MCF 10A (cell line): ENCODE measurements around the gene GUCA1A. TPM values are rescaled to one million over a fixed set of nuclear protein-coding genes. Genes with fewer than 3 reads are reported as not detected.
"Not testable (repeated sequence)": the region's sequence is repeated elsewhere in the genome, so short reads cannot be mapped to it uniquely, and the experiment has no call there.

Source experiments
- BruUV-seq: library from RNA; stranded (reverse); fragments of 400-500 nt; replicated peaks from 2 replicates; lab custom pipeline; 2021; lab: Mats Ljungman, UMichigan
- CTCF ChIA-PET: fragments of 300-600 bp; sonication (Branson Sonifier 250); formaldehyde crosslinking; extraction: SDS; loops from one replicate; lab custom pipeline; 2021; ENCODE audit warnings: antibody characterized with exemption, inconsistent platforms; lab: Yijun Ruan, JAX
- POLR2A ChIA-PET: fragments of 300-600, 350-650 bp; sonication (Branson Sonifier 250); formaldehyde crosslinking; extraction: SDS; loops from one replicate; lab custom pipeline; 2020; ENCODE audit warnings: antibody characterized with exemption, inconsistent platforms; lab: Yijun Ruan, JAX
- DNase-seq: peaks from one replicate; pipeline ENCODE4 v3.0.0-alpha.2; 2018; ENCODE audit not compliant: unreplicated experiment
- H3K27ac Mint-ChIP-seq: one replicate; pipeline ENCODE4 v1.8.0; 2022; ENCODE audit warnings: mild to moderate bottlenecking, low read depth, mixed read lengths; ENCODE audit not compliant: unreplicated experiment
- H3K27me3 Mint-ChIP-seq: one replicate; pipeline ENCODE4 v1.8.0; 2022; ENCODE audit warnings: mixed read lengths; ENCODE audit not compliant: insufficient read depth, unreplicated experiment
- H3K36me3 Mint-ChIP-seq: one replicate; pipeline ENCODE4 v1.8.0; 2022; ENCODE audit warnings: mild to moderate bottlenecking, moderate library complexity, mixed read lengths; ENCODE audit not compliant: insufficient read depth, unreplicated experiment
- H3K4me1 Mint-ChIP-seq: one replicate; pipeline ENCODE4 v1.8.0; 2022; ENCODE audit warnings: mixed read lengths; ENCODE audit not compliant: insufficient read depth, unreplicated experiment
- H3K4me3 Mint-ChIP-seq: one replicate; pipeline ENCODE4 v1.8.0; 2022; ENCODE audit warnings: mild to moderate bottlenecking, moderate library complexity, mixed read lengths; ENCODE audit not compliant: unreplicated experiment
- H3K9me3 Mint-ChIP-seq: one replicate; pipeline ENCODE4 v1.8.0; 2022; ENCODE audit warnings: mixed read lengths; ENCODE audit not compliant: unreplicated experiment
- intact Hi-C: fragments of 100-400 bp; cut with micrococcal nuclease; formaldehyde crosslinking; loops from 2 replicates; pipeline ENCODE4 v1.14.1; 2022
- total RNA-seq: library from RNA; stranded (reverse); gene quantifications from 2 replicates; pipeline ENCODE4 v1.2.3, GENCODE V29; 2022
- TF ChIP-seq, protein P1 (sequence below): fragments of 200-600 bp; IDR thresholded peaks from one replicate; pipeline ENCODE4 v1.8.0; 2022; ENCODE audit warnings: antibody characterized with exemption, mild to moderate bottlenecking; ENCODE audit not compliant: unreplicated experiment

GUCA1A gene
- total RNA-seq, 1 experiment from 2014 or later: not detected

DNA sequence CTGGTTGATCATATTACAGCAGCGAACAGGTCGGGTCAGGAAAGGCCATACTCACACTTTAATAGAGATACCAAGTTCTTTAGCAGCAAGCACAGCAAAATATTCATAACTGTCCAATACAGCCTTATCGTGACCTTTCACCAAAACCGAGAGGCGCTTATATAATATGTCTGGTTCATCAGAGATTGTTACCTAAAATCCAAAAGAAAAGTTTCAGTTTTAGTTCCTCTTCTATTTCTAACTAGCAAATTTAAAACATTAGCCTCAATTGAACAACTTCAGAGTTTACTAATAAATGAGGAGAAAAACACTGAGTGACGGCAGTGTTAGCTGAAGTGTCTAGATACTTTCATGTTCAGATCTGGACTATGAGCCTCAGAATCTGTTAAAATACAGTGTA lies 38.6 kb downstream of the GUCA1A start:
- intact Hi-C loops: loop anchor here (10.0 kb wide), 1 partner anchor 427 kb away; the partner anchor contains the start of genes PRICKLE4 and TOMM6
- no peak overlapping the region for H3K4me3 Mint-ChIP-seq
- H3K27me3 Mint-ChIP-seq: no peaks in the 10 kb centered on the region
- TF ChIP-seq, protein P1, sequence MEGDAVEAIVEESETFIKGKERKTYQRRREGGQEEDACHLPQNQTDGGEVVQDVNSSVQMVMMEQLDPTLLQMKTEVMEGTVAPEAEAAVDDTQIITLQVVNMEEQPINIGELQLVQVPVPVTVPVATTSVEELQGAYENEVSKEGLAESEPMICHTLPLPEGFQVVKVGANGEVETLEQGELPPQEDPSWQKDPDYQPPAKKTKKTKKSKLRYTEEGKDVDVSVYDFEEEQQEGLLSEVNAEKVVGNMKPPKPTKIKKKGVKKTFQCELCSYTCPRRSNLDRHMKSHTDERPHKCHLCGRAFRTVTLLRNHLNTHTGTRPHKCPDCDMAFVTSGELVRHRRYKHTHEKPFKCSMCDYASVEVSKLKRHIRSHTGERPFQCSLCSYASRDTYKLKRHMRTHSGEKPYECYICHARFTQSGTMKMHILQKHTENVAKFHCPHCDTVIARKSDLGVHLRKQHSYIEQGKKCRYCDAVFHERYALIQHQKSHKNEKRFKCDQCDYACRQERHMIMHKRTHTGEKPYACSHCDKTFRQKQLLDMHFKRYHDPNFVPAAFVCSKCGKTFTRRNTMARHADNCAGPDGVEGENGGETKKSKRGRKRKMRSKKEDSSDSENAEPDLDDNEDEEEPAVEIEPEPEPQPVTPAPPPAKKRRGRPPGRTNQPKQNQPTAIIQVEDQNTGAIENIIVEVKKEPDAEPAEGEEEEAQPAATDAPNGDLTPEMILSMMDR: no peak
- DNase-seq: no peak
- no peaks in the 10 kb centered on the region for H3K9me3 Mint-ChIP-seq
- peaks cover 5% of the 10 kb centered on the region for H3K4me1 Mint-ChIP-seq
- H3K27ac Mint-ChIP-seq: peak overlapping the region; percentile 63
- no TSS peak for BruUV-seq
- ChIA-PET POLR2A (interaction anchor here (0.8 kb wide), 1 partner anchor 9 kb away, joined by 3 read pairs; no protein-coding TSS in a partner anchor), CTCF (interaction anchor here (1.0 to 6.8 kb wide), 5 partner anchors 9 to 336 kb away, joined by 3 to 68 read pairs (median 27); no protein-coding TSS in a partner anchor)
- H3K36me3 Mint-ChIP-seq: peaks cover 68% of the 10 kb centered on the region

DNA sequence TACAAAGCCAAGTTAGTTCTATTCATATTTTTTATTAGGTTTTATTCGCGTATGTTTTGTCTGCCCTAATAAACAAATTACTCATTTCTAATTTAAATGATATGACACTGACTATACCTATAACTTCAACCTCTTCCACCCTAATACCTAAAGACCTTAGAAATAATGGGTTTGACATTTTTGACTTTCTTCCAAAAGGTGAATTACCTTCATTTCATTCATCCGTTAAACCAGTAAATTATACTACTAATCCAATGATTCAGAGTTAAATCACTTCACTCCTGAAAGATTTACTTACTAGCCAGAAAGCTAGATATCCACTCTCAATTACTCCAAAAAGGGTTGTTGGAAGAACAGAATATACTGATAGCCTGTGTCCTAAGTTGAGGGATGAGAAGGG lies 39.3 kb downstream of the GUCA1A start:
- Mint-ChIP-seq H3K4me1 (peaks cover 6% of the 10 kb centered on the region), H3K36me3 (peaks cover 62% of the 10 kb centered on the region), H3K4me3 (no peak overlapping the region), H3K27ac (peak overlapping the region; percentile 42), H3K9me3 (no peaks in the 10 kb centered on the region), H3K27me3 (no peaks in the 10 kb centered on the region)
- no TSS peak for BruUV-seq
- no peak for DNase-seq
- ChIA-PET POLR2A (interaction anchor here (0.8 to 2.7 kb wide), 2 partner anchors 9 to 191 kb away, joined by 3 to 11 read pairs; no protein-coding TSS in a partner anchor), CTCF (interaction anchor here (0.6 to 6.8 kb wide), 7 partner anchors 12 to 913 kb away, joined by 3 to 68 read pairs (median 8); no protein-coding TSS in a partner anchor)
- TF ChIP-seq, protein P1: no peak
- intact Hi-C loops: loop anchor here (10.0 kb wide), 1 partner anchor 428 kb away; the partner anchor contains the start of genes PRICKLE4 and TOMM6

DNA sequence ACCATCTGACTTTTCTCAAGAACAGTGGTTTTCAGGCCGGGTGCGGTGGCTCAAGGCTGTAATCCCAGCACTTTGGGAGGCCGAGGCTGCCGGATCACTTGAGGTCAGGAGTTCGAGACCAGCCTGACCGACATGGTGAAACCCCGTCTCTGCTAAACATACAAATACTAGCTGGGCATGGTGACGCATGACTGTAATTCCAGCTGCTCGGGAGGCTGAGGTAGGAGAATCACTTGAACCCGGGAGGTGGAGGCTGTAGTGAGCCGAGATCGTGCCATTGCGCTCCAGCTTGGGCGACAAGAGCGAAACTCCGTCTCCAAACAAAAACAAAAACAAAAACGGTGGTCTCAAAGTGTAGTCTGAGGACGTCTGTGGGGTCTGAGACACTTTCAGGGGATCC lies 43.3 kb downstream of the GUCA1A start:
- POLR2A ChIA-PET: interaction anchor here (0.7 to 2.4 kb wide), 22 partner anchors 10 to 348 kb away, joined by 3 to 39 read pairs (median 5); partner anchors contain the start of genes BYSL, C6orf132, MED20 and TAF8
- Mint-ChIP-seq H3K36me3 (peaks cover 27% of the 10 kb centered on the region), H3K27ac (peak overlapping the region; percentile 39), H3K4me3 (peak overlapping the region; percentile 98)
- CTCF ChIA-PET: interaction anchor here (0.6 to 6.8 kb wide), 9 partner anchors 13 to 331 kb away, joined by 3 to 68 read pairs (median 4); no protein-coding TSS in a partner anchor
- intact Hi-C loops: loop anchor here (10.0 kb wide), 1 partner anchor 432 kb away; the partner anchor contains the start of genes PRICKLE4 and TOMM6
- DNase-seq, H3K4me1 Mint-ChIP-seq, H3K9me3 Mint-ChIP-seq, BruUV-seq, H3K27me3 Mint-ChIP-seq: not testable (repeated sequence)

DNA sequence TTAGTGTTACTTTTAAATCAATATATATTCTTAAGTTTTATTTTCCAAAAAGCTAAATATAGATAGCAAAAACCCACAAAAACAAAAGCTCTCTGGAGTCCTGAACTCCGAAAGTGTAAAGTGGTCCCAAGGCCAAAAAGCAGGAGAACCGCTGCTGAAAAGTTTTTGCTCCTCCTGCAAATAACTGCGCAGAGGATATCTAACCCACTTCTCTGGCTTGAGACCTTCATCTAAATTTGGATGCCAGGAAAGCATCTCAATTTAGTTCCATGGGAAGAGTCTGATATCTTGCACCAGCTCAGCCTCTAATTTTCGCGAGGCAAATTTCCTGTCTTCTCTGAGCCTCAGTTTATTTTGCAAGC lies 44.0 kb downstream of the GUCA1A start:
- DNase-seq: no peak
- H3K4me3 Mint-ChIP-seq: peak overlapping the region; percentile 98
- H3K27ac Mint-ChIP-seq: peak overlapping the region; percentile 98
- intact Hi-C loops: loop anchor here (10.0 kb wide), 1 partner anchor 432 kb away; the partner anchor contains the start of genes PRICKLE4 and TOMM6
- no peaks in the 10 kb centered on the region for H3K27me3 Mint-ChIP-seq
- H3K36me3 Mint-ChIP-seq: peaks cover 22% of the 10 kb centered on the region
- TF ChIP-seq, protein P1: no peak
- H3K9me3 Mint-ChIP-seq: no peaks in the 10 kb centered on the region
- peaks cover 10% of the 10 kb centered on the region for H3K4me1 Mint-ChIP-seq
- no TSS peak for BruUV-seq
- ChIA-PET POLR2A (interaction anchor here (0.6 to 2.4 kb wide), 23 partner anchors 9 to 1804 kb away, joined by 3 to 39 read pairs (median 4); partner anchors contain the start of genes BYSL, MED20, TAF8 and TRERF1), CTCF (interaction anchor here (0.6 to 6.8 kb wide), 9 partner anchors 10 to 344 kb away, joined by 3 to 68 read pairs (median 4); no protein-coding TSS in a partner anchor)
